NCI-H2196 (cell line): Measurements from ENCODE around the gene GABRG3.
A peak's percentile ranks its signal among the peaks of the same experiment; 100 is the strongest.

Experiments used
- DNase-seq: peaks from one replicate; lab custom pipeline; 2025; ENCODE audit not compliant: unreplicated experiment; lab: John Stamatoyannopoulos, UW

Gene GABRG3

DNA sequence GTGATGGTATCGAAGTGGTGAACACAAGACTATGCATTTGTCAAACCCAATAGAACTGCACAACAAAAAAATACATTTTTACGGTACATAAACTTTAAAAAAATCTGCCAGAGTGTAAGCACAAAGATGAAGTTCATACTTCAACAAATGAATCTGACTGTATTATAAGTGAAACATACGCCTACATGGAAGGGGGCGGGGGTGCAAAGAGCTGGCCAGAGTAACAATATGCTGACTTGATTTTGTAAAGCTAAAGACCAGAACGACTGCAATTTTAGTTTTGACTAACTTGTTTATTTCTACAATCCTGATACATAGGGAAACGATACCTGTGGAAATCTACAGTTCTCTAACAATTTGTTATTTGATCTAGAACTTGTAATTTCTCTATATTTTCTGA lies 426.0 kb downstream of the GABRG3 start:
- DNase-seq, result no peak

DNA sequence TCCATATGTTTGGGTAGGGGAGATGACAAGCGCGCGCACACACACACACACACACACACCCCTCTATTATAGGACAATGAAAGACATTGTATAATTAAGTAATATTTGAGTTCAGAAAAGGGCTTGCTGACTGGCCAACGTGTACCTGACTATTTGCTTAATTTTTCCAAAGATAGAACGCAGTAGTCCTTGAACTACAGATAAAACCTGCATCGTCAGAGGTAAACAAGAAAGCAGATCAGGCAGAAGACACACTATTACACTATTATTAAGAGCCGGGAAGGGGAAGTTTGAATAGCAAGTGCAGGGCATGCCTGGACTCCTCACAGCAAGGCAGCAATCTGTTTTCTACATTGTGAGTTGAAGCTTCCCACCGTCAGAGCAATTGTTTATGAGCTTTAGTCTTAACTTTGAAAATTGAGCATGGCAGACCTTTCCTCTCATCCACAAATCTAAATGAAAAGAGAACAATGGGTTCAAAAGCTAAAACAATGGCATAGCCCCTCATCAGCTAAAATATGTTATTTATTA lies 427.7 kb downstream of the GABRG3 start:
- DNase-seq, result no peak

DNA sequence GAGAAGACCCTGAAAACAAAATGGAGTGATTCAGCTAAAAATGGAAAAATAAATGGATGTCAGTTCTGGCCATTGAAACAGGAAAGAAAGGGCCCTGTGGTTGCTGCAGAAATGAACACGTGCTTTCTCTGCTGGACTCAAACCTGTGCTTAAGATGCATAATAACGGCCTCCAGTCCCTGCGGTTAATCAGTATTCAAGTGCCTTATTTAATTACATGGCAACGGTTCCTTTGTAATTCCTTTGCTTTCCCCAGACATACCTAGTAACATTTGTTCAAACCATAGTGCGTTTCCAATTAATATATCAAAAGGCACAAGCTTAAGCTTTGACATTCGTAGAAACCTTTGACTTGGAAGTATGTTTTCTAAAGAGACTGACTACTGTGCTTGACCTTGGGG lies 428.3 kb downstream of the GABRG3 start:
- DNase-seq, result no peak

GRCh38 chr15:27401471-27401870 lies 430.5 kb downstream of the GABRG3 start:
- DNase-seq, result no peak

DNA sequence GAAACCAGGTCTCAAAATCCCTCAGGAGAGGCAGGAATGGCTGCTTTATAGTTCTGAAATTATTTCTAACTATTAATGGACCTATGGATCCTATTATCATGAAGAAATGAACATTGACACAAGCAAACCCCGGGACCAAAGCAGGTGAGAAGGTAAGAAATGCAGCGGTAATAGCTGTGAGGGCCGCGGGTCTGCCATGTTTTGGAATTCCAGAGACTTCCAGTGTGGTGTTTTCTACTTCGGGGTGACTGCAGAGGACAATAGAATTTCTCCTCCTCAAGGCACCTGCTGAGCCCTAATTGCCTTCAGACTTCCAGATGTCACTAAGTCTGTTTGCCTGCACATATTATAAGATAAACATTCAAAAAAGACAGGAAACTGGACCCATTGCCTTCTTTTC lies 437.4 kb downstream of the GABRG3 start:
- DNase-seq, result no peak

- DNase-seq, result peak; percentile 50
These were observed 440.1 kb downstream of the GABRG3 start for GRCh38 chr15:27410996-27411605.

DNA sequence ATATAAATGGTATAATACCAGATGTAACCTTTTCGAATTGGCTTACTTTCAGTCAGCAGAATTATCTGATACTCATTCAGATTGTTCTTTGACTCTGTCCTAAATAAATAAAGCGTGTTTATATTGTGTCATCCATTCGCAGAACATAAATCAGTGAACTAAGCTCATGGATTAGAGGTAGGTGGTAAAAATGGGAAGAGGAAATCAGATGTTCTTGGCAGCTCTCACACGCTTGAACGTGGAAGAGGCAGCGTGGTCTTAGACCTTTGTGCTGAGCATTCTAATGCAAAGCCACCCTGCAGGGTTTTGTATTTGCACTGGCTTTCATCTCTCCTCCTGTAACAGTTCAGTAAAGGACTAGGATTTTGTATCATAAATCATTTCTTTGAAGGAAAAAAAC lies 441.4 kb downstream of the GABRG3 start:
- DNase-seq, result peak; percentile 0

DNA sequence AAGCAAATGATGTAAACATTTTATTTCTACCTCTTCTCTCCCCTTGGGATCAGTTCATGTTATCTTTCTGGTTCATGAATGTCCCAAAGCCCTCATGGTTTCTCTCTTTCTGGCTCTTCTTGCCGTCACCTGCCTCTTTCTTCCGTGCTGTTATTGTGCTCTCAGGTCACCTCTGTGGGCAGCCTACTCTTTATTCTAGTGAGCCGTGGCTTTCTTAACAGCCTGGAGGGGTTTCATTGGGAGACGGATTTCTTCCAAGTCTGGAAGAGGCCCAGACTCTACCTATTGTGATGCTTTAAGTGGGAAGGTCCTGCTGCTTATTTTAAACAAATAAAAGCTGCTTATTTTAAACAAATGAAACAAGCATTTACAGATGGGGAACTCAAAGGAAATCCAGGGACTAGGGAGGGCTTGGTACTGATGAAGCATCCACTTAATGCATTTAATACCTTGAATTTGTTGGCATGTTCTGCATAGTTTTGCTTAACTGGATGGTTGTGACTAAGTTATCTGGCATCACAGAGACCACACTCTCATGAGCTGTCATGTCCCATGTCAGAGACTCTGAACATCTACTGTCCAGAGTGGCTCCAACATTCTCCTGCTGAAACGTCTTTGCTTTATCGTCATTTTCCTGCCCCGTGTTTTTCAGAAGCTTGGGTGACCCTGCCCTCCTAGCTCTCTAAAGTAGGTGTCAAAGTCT lies 443.3 kb downstream of the GABRG3 start:
- DNase-seq, result no peak

GRCh38 chr15:27418726-27419125 lies 447.7 kb downstream of the GABRG3 start:
- peak; percentile 8 for DNase-seq

- DNase-seq, result no peak
These were observed 452.0 kb downstream of the GABRG3 start for GRCh38 chr15:27422997-27423396.

DNA sequence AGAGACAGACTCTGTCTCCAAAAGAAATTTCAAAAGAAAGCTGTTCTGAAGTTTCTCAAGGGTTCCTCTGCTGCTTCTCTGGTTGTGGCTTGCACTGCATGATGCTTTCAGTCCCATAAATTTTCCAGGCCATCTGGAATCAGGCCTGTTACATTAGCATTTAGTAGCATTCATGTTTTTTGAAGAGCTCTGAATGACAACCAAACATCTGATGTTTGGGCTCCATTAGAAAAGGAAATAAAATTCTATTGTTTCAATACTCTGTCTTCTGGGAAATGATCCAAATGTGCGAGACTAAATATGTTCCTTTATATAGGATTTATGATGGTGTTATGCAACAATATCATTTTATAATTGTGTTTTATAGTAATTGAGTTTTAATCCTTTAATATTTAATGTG lies 455.8 kb downstream of the GABRG3 start:
- DNase-seq, result peak; percentile 8

DNA sequence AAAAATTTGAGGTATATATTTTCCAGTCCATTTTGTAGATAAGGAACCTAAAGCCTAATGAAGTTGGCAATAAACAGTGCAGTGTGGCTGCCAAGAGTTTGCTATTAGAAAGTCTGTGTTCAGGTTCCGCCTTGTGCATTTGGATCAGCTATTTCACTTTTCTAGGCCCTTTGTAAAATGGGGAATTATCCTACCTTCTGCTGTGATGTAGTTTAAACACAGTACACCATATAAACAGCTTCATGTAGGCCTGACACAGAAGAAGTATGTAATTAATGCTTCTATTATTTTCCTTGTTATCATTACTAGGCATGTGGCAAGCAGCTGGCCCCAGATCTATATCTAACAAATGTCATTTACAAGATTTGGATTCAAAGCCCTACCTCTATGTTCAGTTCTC lies 456.3 kb downstream of the GABRG3 start:
- no peak for DNase-seq

DNA sequence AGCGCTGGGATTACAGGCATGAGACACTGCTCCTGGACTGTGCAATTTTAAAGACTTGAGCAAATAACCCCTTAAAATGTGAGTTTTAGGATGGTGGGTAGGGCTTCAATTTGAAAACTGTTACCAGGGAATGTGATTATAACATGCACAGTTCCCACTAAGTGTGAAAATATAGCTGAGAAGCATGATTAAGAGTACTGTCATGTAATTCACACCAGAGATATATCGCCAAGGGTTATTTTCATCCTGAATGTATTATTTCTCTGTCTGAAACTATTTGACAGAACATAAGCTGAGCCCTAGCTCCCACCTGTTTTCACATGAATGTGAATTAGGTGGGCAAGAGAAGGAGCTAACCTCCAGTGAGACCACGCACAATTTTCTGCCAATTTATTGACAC lies 457.2 kb downstream of the GABRG3 start:
- DNase-seq, result no peak

DNA sequence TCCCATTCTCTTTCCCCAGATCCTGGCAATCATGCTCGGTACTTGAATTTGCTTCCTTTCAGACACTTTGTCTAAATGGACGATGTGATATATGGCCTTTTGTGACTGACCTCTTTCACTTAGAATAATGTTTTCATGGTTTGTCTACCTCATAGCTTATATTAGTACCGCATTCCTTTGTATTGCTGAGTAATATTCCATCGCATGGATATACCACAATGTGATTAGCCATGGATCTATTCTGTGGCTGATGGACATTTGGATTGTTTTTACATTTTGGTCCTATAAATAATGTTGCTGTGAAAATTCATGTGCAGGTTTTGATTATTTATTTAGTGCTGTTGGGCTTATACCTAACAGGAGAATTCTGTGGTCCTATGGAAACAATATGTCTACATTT lies 458.6 kb downstream of the GABRG3 start:
- no peak for DNase-seq

DNA sequence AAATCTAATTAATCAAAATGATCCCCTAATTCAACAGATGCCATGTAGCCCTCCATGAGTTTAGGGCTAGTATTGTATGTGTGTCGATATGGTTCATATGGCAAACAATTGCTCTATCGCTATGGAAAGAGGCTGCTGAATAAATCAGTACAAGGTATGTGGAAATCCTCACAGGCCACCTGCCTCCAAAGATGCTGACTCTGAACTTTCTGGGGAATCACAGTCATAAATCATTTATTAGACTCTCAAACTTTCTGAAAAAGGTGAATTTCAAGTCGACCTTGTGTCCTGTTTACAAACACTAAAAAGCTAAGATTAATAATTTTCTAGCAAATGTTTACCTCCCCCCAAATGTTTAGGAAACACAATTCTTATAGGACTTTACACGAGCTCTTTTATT lies 462.6 kb downstream of the GABRG3 start:
- DNase-seq, result no peak

DNA sequence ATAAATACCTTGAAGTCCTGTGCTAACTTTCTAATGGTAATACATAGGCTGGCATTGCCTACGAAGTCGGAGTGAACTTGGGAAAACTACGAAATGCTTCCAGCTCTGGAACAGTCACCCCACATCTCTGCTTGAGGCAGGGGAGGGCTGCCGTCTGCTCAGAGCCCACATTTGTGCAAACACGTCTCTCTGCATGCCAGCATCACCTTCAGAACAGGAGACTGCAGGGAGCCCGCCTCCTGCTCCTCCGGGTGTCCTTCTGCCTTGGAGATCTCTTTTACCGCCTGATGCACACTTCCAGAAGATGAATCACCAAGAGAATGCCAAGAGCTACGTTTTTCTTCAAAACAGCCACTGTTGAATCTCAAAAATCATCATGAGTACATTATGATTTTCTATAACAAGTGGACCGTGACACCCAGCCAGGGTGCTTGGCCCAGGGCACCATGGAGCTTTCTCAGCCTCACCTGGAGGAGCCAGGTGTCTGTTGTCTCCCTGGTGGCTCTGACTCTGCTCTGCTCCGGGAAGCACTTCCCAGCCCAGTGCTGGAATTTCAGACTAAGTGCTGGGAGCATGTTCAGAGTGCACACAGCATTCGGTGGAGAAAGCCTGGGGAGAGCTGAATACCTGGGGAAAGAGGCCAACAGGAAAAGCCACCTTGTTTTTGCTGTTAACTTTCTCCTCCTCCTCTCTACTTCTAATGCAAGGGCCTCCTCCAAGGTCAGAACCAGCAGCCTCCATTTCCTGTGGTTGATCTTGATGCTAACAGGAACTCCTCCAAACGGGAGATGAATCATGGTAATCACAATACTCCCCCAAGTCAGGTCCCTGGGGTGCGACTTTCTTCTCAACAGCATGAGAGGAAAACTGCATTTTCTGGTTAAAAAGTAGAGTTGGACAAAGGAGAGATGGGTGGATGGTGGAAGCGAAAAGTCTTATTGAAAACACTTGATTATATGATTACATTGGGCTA lies 467.7 kb downstream of the GABRG3 start:
- DNase-seq, result no peak

GRCh38 chr15:27441120-27441519 lies 470.1 kb downstream of the GABRG3 start:
- no peak for DNase-seq

DNA sequence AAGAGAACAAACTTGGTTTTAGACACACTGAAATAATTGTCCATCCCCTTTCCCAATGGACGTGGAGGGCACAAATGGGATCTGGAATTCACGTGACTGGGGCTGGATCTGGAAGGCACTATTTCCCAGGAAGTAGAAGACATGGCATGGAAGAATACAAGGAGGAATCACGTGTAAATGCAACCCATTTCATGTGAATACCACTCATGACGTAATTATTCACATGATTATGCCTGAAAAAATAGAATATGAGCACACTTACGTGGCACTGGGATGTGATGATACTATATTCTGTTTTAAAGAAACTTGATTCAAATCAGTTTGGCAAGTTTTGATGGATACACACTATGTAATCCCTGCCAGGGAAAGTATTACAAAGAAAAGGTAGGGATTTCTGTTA lies 477.3 kb downstream of the GABRG3 start:
- DNase-seq, result no peak

GRCh38 chr15:27448986-27449385 lies 478.0 kb downstream of the GABRG3 start:
- no peak for DNase-seq

DNA sequence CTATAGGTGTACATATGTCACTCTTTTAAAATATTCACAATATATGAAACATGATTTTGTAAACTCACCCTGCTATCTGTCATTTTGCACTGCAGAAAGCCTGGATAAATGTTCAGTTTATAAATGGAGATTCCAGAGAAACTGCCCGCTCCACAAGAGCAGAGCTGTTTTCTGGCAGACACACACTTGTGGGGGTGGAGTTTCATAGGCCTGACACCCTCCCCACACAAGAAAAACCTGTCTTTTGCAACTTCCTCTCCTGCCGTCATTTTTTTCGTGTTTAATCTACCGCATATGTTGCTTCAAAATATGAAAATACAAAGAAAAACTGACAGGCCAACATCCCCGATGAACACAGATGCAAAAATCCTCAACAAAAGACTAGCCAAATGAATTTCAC lies 479.0 kb downstream of the GABRG3 start:
- DNase-seq, result no peak

- no peak for DNase-seq
These were observed 483.5 kb downstream of the GABRG3 start for GRCh38 chr15:27454281-27455075.
